ENCODE data around the gene KRTAP9-8. TPM values are rescaled to one million over a fixed set of nuclear protein-coding genes. Genes with fewer than 3 reads are reported as not detected.
"Not testable (repeated sequence)": the region's sequence is repeated elsewhere in the genome, so short reads cannot be mapped to it uniquely, and the experiment has no call there.

Gene KRTAP9-8
- total RNA-seq: not detected in 2 replicates
- long read RNA-seq: 0 reads

GRCh38 chr17:41237949-41238437 lies at the start of gene KRTAP9-8:
TSS of gene KRTAP9-8 (plus strand) at chr17:41237999. CDS start at chr17:41238052, 53 bp downstream.
- peaks cover 11% of the 10 kb centered on the region for H3K9me3 Mint-ChIP-seq (ENCODE audit: unreplicated experiment)
- peaks cover 24% of the 10 kb centered on the region for H3K27me3 Mint-ChIP-seq (ENCODE audit: unreplicated experiment)
- H3K4me1 Mint-ChIP-seq (ENCODE audit: unreplicated experiment); DNase-seq (ENCODE audit: extremely low spot score, unreplicated experiment); H3K4me3 Mint-ChIP-seq (ENCODE audit: unreplicated experiment); H3K36me3 Mint-ChIP-seq (ENCODE audit: unreplicated experiment); H3K27ac Mint-ChIP-seq (ENCODE audit: unreplicated experiment): not testable (repeated sequence)

GRCh38 chr17:41189837-41190318 lies 47.9 kb upstream of the KRTAP9-8 start, which contains the start of gene KRTAP9-1:
TSS of gene KRTAP9-1 (plus strand) at chr17:41189887. CDS start at chr17:41189887, 0 bp downstream.
- H3K9me3 Mint-ChIP-seq (ENCODE audit: unreplicated experiment); H3K27ac Mint-ChIP-seq (ENCODE audit: unreplicated experiment); H3K4me1 Mint-ChIP-seq (ENCODE audit: unreplicated experiment); H3K36me3 Mint-ChIP-seq (ENCODE audit: unreplicated experiment); H3K27me3 Mint-ChIP-seq (ENCODE audit: unreplicated experiment); DNase-seq (ENCODE audit: extremely low spot score, unreplicated experiment); H3K4me3 Mint-ChIP-seq (ENCODE audit: unreplicated experiment): not testable (repeated sequence)

GRCh38 chr17:41190328-41190727 lies 47.5 kb upstream of the KRTAP9-8 start:
- H3K4me1 Mint-ChIP-seq (ENCODE audit: unreplicated experiment): peaks cover under 1% of the 10 kb centered on the region
- no peaks in the 10 kb centered on the region for H3K9me3 Mint-ChIP-seq (ENCODE audit: unreplicated experiment)
- H3K27ac Mint-ChIP-seq (ENCODE audit: unreplicated experiment): no peak overlapping the region
- H3K27me3 Mint-ChIP-seq (ENCODE audit: unreplicated experiment): peaks cover 3% of the 10 kb centered on the region
- TF ChIP-seq CTCF (IDR thresholded peaks at IDR 0.05): no peak
- no peaks in the 10 kb centered on the region for H3K36me3 Mint-ChIP-seq (ENCODE audit: unreplicated experiment)
- no peak for DNase-seq (ENCODE audit: extremely low spot score, unreplicated experiment)
- H3K4me3 Mint-ChIP-seq (ENCODE audit: unreplicated experiment): no peak overlapping the region

GRCh38 chr17:41196068-41196467 lies 41.7 kb upstream of the KRTAP9-8 start:
- Mint-ChIP-seq H3K27me3 (ENCODE audit: unreplicated experiment) (no peaks in the 10 kb centered on the region), H3K9me3 (ENCODE audit: unreplicated experiment) (peaks cover 6% of the 10 kb centered on the region), H3K4me1 (ENCODE audit: unreplicated experiment) (peaks cover 7% of the 10 kb centered on the region), H3K36me3 (ENCODE audit: unreplicated experiment) (peaks cover 4% of the 10 kb centered on the region), H3K27ac (ENCODE audit: unreplicated experiment) (no peak overlapping the region), H3K4me3 (ENCODE audit: unreplicated experiment) (no peak overlapping the region)
- no peak for TF ChIP-seq CTCF (IDR thresholded peaks at IDR 0.05)
- no peak for DNase-seq (ENCODE audit: extremely low spot score, unreplicated experiment)

- Mint-ChIP-seq H3K4me1 (ENCODE audit: unreplicated experiment) (peaks cover 7% of the 10 kb centered on the region), H3K4me3 (ENCODE audit: unreplicated experiment) (no peak overlapping the region), H3K27ac (ENCODE audit: unreplicated experiment) (no peak overlapping the region), H3K27me3 (ENCODE audit: unreplicated experiment) (no peaks in the 10 kb centered on the region), H3K9me3 (ENCODE audit: unreplicated experiment) (peaks cover 6% of the 10 kb centered on the region), H3K36me3 (ENCODE audit: unreplicated experiment) (peaks cover 4% of the 10 kb centered on the region)
- no peak for TF ChIP-seq CTCF (IDR thresholded peaks at IDR 0.05)
- no peak for DNase-seq (ENCODE audit: extremely low spot score, unreplicated experiment)
Measured at GRCh38 chr17:41199421-41200078, 38.2 kb upstream of the KRTAP9-8 start.

- H3K27ac Mint-ChIP-seq (ENCODE audit: unreplicated experiment): no peak overlapping the region
- no peak for DNase-seq (ENCODE audit: extremely low spot score, unreplicated experiment)
Measured at GRCh38 chr17:41211845-41212466, 25.8 kb upstream of the KRTAP9-8 start.

More at GRCh38 chr17:41211845-41212466, 25.8 kb upstream of the KRTAP9-8 start:
- no peak for TF ChIP-seq CTCF (IDR thresholded peaks at IDR 0.05)
- H3K4me1 Mint-ChIP-seq (ENCODE audit: unreplicated experiment): peaks cover 3% of the 10 kb centered on the region
- H3K27me3 Mint-ChIP-seq (ENCODE audit: unreplicated experiment): peaks cover 35% of the 10 kb centered on the region
- H3K9me3 Mint-ChIP-seq (ENCODE audit: unreplicated experiment): peaks cover 9% of the 10 kb centered on the region
- no peak overlapping the region for H3K4me3 Mint-ChIP-seq (ENCODE audit: unreplicated experiment)
- H3K36me3 Mint-ChIP-seq (ENCODE audit: unreplicated experiment): no peaks in the 10 kb centered on the region
